Activated CD4-positive, CD25-positive, alpha-beta regulatory T cell treated with anti-CD3 and anti-CD28 coated beads, Interleukin-2, amount 50 U/mL, for 24 hours (primary cell): ENCODE results near the gene TNFRSF25.

Experiments used
- ATAC-seq, 2 donors: fragments of 150-1000 bp; cut with Tn5 transposase; one replicate each; pipeline ENCODE4 v1.10.0; 2021; ENCODE audit warnings: mild to moderate bottlenecking in 1 of 2, moderate library complexity in 1 of 2

Gene TNFRSF25, protein sequence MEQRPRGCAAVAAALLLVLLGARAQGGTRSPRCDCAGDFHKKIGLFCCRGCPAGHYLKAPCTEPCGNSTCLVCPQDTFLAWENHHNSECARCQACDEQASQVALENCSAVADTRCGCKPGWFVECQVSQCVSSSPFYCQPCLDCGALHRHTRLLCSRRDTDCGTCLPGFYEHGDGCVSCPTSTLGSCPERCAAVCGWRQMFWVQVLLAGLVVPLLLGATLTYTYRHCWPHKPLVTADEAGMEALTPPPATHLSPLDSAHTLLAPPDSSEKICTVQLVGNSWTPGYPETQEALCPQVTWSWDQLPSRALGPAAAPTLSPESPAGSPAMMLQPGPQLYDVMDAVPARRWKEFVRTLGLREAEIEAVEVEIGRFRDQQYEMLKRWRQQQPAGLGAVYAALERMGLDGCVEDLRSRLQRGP

DNA sequence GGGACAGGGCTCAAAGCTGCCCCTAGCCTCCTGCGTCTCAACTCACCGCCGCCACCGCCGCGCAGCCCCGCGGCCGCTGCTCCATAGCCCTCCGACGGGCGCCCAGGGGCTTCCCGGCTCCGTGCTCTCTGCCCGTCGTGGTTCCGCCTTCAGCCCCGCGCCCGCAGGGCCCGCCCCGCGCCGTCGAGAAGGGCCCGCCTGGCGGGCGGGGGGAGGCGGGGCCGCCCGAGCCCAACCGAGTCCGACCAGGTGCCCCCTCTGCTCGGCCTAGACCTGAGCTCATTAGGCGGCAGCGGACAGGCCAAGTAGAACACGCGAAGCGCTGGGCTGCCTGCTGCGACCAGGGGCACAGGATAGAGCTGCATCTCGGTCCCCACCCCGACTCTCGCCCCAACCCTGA is at the start of gene TNFRSF25:
Gene TNFRSF25, minus strand, starts transcription at position 151 of the 400 bp plus-strand sequence. Its CDS starts 66 bp downstream, at position 85.
- peak; percentile 76 to 78 for ATAC-seq

DNA sequence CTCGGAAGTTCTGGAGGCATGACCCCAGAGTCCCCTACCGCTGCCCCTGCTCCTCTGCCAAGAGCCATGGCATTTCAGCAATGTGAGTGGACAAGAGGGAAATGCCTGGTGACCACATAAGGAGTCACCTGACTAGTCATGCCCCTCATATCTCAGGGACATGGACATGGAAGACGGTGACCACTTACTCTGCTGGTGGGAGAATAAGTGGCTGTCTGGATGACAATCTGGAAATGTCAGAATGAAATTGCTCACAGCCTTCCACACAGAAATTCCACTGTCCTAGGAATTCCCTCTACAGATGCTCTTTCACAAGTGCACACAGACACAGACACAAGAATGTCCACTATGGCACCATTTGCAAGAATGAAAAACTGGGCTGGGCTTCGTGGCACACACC is 49.8 kb upstream of the TNFRSF25 start:
- no peak for ATAC-seq

DNA sequence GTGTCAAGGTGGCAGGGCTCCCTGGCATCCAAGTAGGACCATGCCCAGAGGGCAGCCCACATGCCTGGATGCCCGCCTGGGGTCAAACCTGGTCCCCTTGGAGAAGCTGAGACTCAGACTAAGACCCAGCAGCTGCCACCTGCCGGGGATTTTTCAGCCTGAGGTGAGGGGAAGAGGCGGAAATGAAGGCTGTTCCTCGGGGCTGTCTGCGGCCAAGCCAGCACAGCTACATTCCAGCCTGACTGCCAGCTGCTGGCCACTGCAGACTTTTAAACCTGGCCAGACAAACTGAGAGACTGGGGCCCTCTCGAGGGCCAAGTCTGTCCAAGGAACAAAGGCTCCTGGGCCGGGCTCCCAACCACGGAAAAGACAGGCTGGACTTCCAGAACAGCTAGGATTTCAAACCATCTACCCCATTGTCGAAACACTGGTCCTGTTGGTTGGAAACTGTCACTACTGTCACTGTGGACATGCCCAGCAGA is 47.4 kb upstream of the TNFRSF25 start:
- ATAC-seq: no peak

DNA sequence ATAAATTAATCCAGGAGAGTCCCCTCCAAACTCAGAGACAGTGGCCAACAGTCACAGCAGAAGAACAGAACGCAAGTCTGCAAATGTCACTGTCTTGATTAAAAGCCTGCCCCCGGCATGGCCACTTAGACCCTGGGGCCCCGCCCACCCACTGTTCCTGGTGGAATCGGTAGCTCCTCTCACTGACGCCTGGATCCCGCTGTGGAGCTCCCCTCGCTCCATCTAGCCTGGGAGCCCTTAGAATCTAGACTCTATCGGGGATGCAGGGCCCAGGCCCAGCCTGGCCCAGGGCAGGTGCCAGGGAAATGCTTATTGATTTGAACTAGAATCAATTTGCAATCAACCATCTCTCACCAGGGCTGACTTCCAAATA is 46.9 kb upstream of the TNFRSF25 start:
- ATAC-seq: no peak

DNA sequence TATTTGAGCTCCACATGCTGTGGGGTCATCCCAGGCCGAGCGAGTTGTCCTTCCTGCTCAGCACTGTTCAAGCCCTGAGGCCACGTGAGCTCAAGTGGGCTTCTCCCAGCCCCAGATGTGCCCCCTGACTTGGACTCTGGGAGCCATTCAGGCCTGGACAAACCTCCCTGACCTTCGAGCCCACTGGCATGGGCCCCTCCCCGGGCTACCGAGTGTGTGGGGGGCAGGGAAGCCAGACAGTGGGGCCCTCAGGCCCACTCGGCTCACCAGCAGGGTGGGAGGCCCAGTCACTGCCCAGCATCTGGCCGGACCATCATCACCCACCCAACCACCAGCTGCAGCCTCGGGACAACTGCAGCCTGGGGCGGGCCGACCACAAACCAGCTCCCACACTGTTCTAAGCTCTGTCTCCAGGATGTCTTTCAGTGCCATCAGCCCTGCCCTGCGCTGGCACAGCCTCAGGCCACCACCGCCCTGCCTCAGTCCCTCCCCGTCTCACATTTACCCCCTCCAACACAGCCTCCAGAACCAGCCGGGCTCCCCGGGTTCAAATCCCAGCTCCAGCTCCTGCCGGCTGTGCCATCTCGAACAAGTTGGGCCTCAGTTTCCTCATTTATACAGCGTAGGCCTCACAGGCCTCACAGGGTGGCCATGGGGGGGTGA is 46.4 kb upstream of the TNFRSF25 start:
- no peak for ATAC-seq

DNA sequence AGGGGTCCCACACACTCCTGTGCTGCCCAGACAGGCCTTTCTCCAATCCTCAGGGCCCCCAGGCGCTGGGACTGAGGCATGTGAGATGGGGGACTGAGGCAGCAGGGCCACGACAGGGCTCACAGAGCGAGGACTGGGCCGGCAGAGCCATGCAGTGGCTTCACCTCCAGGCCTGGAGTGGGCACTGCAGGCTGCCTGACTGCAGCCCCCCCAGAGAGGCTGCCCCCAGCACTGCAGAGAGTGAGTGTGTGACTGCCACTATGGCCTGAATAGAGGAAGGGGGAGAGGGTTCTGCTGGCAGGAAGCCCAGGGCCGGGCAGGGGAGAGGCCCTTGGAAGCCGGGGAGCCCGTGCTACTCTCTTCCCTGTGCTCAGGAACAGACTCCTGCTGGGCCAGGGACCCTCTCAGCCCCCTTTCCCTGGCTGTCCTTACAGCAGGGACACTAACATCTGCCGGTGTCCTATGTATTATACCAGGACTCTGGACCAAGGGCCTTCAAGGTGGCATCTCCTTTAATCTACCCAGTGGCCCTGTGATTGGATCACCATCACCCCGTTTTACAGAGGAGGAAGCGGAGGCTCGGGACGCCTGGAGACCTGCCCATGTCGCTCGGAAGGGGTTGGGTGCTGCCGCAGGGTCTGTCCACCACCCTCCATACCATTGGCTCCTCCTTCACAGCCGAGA is 45.7 kb upstream of the TNFRSF25 start:
- no peak for ATAC-seq

DNA sequence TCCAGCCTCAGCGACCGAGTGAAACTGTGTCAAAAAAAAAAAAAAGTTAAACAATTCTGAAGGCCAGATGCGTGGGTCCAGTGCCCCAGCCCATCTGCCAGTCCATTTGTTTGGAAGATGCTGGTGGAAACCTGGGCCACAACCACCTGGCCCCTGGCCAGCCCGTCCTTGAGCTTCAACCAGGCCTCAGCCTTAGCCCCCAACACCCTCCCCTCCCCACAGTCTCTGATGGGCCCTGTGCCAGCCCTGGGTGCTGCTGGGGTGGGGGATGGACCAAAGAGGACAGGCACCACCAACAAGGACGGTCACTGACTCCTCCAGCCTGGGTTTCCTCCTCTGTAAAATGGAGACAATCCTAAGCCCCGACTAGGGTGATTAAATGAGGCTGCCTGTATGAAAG is 45.1 kb upstream of the TNFRSF25 start:
- ATAC-seq: no peak

DNA sequence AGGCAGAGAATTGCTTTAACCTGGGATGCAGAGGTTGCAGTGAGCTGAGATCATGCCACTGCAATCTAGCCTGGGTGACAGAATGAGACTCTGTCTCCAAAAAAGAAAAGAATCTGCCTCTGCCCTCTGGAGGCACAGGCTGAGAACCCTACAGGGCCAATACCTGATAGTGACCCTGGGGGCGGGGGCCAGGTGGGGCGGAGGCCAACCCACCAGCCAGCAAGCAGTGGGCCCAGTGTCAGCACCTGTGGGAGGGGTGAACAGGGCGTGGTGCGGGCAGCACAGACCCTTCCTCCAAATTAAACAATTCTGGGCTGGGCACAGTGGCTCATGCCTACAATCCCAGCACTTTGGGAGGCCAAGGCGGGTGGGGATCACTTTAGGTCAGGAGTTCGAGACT is 44.5 kb upstream of the TNFRSF25 start:
- no peak for ATAC-seq

DNA sequence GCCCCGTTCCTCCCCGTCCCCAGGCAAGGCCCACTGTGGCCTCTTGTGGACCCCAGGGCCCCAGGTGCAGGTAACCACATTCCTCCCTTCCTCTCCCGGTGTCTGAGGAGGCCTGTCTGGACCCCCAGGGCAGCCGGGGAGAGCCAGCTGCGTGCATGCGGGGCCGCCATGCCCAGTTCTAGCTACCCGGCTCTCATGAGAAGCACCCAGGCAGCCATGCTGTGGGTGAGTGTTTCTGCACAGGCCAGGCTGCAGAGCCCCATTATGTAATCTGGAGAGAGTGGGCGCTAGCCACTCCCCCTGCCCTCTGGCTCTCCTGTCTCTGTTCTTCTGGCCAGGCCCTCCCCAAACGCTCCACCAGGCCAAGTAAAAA is 43.9 kb upstream of the TNFRSF25 start:
- ATAC-seq: no peak

DNA sequence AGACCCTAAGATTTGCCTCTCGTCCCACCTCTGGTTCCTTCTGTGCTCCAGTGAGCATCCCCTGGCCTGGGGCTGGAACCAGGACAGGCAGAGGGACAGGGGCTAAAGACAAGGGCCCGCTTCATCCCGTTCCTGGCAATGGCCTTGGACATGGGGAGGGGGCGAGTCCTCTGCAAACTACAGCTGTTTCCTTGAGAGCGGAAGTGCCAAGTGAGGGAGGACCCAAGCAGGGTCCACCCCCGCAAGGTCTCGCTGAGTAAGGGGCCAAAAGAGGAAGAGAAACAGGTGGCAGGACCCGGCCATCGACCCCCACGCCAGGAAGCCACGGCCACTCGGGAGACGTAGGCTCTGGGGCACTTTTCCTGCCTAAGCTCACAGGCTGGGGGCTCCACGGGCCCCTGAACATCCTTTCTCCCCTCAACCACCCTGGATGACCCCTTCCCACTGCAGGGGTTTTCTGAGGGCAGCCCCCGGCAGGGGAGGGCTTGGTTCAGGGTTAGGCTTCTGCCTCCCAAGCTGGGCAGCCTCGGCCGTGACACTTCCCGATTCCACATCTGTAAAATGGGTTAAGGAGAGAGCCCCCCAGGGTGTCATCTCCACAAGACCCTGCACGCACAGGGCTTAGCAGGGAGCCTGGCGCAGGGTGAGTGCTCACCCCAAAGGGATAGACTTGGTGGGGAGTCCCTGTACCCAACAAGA is 43.4 kb upstream of the TNFRSF25 start:
- ATAC-seq: no peak

DNA sequence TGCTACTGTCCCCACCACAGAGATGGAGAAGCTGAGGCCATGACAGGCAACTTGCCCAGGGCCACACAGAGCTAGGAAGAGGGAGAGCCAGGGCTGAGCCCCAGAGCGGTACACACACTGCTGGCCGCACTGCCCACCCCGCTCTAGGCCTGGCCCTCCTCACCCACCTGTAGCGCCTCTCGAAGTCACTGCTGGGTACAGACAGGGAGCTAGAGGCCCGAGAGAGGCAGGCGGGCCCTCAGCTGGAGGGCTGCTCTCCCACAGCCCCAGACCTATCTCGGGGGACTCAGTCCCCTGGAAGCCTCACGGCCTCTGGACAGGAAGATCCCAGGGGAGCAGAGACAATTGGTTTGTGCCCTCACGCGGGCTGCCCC is 42.8 kb upstream of the TNFRSF25 start:
- no peak for ATAC-seq

DNA sequence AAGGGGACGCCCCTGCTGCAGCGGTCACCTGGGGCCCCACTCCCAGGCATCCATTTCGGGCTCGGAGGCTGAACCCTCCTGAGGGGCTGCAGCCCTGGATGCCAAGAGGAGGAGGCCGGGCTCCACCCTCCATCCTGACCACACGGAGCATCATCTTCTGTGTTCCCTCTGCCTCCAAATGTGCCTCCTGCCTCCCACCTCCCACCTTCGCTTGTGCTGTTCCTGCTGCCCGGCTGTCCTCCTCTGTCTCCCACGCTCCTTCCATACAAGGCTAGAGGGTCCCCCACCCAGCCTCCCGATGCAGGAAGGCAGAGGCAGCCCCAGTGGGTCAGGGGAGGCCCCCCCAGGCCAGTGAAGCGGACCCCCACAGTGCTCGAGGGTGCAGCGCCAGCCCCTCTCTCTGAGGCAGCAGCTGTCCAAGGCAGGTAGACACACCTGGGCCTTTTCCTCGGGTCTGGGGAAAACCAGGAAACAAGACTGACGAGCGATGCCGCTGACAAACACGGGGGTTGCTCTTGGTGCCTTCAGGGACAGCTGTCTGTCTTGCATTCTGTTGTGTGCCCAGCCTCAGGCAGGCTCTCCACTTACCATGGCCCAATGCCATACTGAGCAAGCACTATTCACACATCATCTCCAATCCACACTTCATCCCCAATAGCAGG is 42.3 kb upstream of the TNFRSF25 start:
- ATAC-seq: no peak

DNA sequence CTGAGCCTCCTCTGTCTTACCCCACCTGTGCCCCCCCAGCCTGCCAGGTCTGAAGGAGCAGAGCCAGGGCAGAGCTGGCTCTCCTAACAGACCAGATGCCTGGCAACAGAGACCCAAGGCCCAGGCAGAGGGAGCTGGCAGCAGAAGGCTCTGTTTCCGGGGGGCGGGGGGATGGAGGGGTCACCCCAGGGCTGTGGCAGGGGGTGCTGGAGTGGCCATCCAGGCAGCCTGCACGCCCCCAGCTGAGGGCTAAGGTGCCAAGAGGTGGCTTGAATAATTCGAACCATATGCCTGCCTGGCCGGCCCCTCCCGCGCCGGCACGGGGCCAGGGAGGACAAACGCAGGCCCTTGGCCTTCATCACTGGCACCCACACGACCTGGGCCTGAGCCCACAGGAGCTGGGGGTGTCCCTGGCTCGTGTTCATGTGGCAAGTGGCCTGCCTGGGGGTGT is 41.5 kb upstream of the TNFRSF25 start:
- ATAC-seq: no peak

DNA sequence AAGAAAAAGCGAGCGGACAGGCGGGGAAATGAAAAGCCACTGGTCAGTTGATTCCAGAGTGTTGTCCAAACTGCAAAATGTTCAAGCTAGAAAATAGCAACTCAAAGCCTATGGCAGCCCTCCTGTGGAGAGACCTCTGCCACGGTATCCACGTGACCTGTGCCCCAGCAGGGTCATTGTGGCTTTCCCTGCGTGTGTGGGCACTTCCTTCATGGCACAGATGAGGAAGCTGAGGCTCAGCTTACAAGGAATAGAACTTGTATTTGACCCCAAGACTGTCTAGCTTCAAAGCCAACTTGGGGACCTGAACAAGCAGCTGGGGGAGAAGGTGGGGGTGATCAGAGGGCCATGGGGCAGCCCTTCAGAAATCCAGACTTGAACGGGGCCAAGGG is 41.1 kb upstream of the TNFRSF25 start:
- ATAC-seq: no peak

DNA sequence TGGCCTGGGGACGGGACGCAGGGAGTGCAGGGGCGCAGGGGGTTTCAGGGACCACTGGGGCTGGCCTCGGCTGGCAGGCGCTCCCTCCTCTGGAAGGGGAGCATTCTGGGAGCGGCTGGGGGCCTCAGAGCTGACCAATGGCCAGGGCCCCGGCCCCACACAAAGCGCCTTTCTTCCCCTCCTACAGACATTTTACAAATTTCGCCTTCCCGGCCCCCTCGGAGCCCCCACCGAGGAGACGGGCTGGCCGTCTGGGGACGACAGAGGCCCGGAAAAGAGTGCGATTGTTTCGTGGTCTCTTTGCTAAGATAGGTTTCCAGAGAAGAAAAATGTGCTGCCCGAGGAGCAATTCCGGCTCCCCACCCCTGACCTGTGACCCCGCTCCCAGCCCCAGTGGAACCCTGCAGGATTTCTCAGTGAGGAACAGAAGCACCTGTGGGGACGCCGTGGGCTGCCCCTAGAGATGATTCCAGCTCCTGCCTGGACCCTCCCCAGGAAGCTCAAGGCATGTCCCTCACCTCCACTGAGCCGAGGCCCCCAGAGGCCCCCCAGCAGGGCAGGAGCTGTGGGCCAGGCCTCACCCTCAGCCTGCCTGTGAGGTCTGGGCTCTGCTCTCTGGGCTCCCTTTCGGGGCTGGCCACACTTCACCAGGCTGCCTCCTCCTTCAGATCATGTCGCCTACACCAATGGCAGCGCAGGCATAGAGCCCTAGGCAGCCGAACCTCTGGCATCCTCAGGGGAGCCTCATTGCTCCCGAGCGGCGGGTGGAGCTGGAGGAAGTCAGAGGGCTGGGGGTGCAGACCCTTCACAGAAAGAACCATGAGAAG is 40.5 kb upstream of the TNFRSF25 start:
- ATAC-seq: no peak

DNA sequence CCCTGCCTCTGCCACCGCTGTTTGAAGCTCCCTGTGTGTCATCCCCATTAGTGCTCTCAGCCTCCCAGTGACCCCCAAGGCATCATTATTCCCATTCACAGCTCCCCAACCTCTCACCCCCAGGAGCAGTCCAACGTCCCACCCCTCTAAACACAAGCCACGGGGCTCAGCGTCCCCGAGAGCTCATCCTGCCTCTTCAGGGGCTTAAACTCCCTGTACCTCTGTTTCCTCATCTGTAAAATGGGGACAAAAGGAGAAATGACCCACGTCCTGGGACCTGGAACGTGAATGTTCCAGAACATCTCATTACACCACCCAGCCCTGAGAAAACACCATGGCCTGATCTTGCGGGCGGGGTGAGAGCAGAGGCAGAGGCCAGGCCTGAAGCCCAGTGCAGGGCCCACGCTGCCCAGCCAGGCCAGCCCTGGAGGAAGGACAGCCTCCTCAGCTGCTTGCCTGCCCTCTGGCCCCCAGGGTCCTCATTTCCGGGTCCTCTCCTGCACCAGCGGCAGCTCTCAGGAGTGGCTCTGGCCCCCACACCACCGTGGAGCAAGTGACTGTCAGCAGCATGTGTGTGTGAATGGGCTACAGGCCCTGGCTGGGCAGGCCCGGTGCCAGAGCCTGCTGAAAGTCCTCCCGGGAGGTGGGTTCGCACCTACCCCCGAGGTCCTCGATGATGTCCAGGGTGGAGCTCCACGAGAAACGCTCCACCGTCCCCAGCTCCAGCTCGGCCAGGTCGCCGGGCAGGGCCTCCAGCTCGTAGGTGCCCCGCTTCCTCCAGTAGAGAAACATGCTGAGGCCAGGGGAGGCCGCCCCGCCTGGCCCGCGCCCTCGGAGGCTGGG is 39.6 kb upstream of the TNFRSF25 start:
- no peak for ATAC-seq

DNA sequence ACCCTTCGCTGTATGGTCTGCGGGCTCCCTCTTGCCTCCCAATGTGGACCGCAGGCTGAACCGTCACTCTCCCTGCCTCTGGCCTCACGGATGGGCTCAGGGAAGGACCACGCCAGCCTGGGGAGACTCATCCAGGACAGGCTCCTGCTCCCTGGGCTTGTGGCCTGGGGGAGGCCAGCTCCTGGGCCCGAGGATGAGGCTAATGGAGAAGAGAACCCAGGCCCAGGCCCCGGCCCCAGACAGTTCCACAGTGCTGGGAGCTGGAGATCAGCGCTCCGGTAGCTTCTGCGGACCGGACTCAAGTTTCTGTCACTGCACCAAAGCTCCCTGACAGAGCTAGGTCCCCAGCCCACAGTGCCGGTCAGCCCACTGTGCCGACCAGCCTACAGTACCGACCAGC is 38.9 kb upstream of the TNFRSF25 start:
- no peak for ATAC-seq

DNA sequence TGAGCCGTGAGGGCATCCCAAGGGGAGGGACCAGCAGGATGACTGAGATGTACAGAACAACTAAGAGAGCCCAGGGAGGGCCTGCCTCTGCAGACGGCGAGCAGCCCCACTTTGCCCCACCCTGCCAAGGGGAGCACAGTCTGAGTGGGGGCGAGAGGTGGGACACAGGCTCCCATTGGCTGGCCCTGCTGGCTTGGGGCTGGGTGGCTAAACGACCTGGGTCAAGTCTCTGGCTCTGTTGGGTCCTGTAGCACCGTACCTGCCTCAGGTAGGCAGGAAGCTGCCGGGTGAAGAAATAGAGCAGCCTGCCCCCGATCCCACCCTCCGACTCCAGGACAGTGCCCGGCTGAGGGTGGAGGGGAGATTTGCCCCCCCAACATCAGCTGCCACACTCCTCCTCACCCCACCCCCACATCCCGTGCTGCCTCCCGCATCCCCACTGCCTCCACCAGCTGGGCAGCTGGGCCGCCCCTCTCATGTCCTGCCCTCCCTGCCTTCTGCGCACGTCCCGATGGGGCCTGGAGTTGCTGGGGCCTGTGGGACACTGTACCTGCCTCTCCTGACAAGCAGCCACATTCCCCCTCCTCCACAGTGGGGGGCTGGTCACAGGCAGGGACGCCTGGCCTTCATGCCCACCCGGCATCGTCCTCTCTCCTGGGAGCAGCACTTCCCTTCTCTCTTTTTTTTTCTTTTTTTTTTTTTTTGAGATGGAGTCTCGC is 38.1 kb upstream of the TNFRSF25 start:
- ATAC-seq: no peak

DNA sequence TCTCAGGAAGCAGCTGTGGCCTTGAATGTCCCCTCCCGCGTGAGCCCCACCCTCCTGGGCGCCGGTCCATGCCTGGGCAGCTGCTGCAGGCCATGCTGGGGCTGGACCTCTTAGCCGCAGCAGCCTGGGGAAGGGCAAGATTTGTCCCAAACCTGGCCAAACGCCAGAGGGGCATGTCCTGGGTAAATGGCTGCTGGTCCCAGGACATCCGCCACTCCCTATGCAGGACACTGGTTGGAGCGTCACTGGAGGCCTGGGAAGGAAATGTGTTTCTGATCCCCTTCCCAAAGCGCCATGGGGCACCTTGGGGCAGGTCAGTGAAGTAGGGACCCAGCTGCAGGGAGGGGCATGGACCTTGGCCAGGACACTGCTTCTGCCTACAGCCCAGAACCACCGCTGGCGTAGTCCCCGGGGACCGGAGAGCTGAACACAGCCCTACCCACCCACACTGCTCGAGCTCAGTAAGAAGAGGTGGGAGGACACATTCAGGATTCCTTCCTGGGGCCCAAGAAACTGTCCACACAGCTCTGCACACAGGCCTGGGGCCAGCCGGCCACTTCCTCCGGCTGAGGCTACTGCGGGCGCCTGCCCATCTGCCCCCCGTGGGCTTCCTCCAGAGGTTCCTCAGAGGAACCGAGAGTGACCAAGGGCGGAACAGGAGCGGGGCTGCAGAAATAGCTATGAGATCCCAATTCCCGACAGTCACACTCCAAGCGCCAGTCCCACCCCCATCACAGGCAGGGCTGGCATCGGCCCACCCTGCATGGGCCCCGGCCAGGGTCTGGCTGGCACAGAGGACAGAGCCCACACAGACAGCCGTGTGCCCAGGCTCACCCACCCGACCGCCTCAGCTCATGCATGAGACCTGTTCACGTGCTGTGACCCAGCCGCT is 36.3 kb upstream of the TNFRSF25 start:
- ATAC-seq: no peak
